CD4-positive, alpha-beta T cell (primary cell): ENCODE results near the gene IFFO2. TPM values are rescaled to one million over a fixed set of nuclear protein-coding genes. Genes with fewer than 3 reads are reported as not detected.
A peak's percentile ranks its signal among the peaks of the same experiment; 100 is the strongest.

Experiments
- ATAC-seq: fragments of 200-7000 bp; cut with Tn5 transposase; one replicate; pipeline ENCODE4 v1.10.0; 2022; ENCODE audit warnings: mild to moderate bottlenecking; ENCODE audit not compliant: poor library complexity
- CTCF ChIA-PET: fragments of 350-600 bp; sonication (Branson Sonifier 250); formaldehyde crosslinking; loops from one replicate; lab custom pipeline; 2021; ENCODE audit warnings: antibody characterized with exemption, inconsistent platforms; lab: Charles Lee
- POLR2A ChIA-PET: fragments of 350-600 bp; sonication (Branson Sonifier 250); formaldehyde crosslinking; loops from one replicate; lab custom pipeline; 2021; ENCODE audit warnings: antibody characterized with exemption, inconsistent platforms; lab: Charles Lee
- DNase-seq, 14 experiments: peaks; one replicate each; pipeline ENCODE4 v3.0.0-alpha.2; 2013 to 2020; ENCODE audit warnings: mixed read lengths in 2 of 14
- H3K27ac ChIP-seq, 2 donors: one replicate each; pipeline versions ENCODE4 v1.5.1 to v1.7.0; 2013; ENCODE audit warnings: low read length in 2 of 2, low read depth in 1 of 2, mild to moderate bottlenecking in 1 of 2
- H3K27me3 ChIP-seq, 2 experiments: 1 replicate in 1 of 2; 2 replicates in 1 of 2; pipeline versions ENCODE4 v1.6.1 to v1.7.0; 2013; ENCODE audit warnings: low read length in 2 of 2, control low read depth in 1 of 2, mild to moderate bottlenecking in 1 of 2, moderate library complexity in 1 of 2; ENCODE audit not compliant: insufficient read depth in 2 of 2, control insufficient read depth in 1 of 2
- H3K36me3 ChIP-seq: one replicate; pipeline ENCODE4 v1.6.1; 2013; ENCODE audit warnings: low read length, control low read depth; ENCODE audit not compliant: insufficient read depth
- H3K4me1 ChIP-seq: one replicate; pipeline ENCODE4 v1.6.1; 2013; ENCODE audit warnings: low read length, control low read depth; ENCODE audit not compliant: insufficient read depth
- H3K4me3 ChIP-seq: one replicate; pipeline ENCODE4 v1.5.1; 2013; ENCODE audit warnings: mild to moderate bottlenecking, low read length, moderate library complexity
- H3K9me3 ChIP-seq, 2 experiments: 1 replicate in 1 of 2; 2 replicates in 1 of 2; pipeline versions ENCODE4 v1.6.1 to v1.7.0; 2013; ENCODE audit warnings: low read length in 2 of 2, mild to moderate bottlenecking in 2 of 2, control low read depth in 1 of 2, moderate library complexity in 1 of 2; ENCODE audit not compliant: control insufficient read depth in 1 of 2, insufficient read depth in 1 of 2
- H3K27ac Mint-ChIP-seq: one replicate; pipeline ENCODE4 v1.8.0; 2020; ENCODE audit warnings: mixed read lengths
- H3K27me3 Mint-ChIP-seq: one replicate; pipeline ENCODE4 v1.8.0; 2021; ENCODE audit warnings: mixed read lengths
- H3K36me3 Mint-ChIP-seq: one replicate; pipeline ENCODE4 v1.8.0; 2021; ENCODE audit warnings: low read depth, mixed read lengths
- H3K4me1 Mint-ChIP-seq: one replicate; pipeline ENCODE4 v1.8.0; 2021; ENCODE audit warnings: low read depth, mixed read lengths
- H3K4me3 Mint-ChIP-seq: one replicate; pipeline ENCODE4 v1.8.0; 2020; ENCODE audit warnings: mild to moderate bottlenecking, mixed read lengths
- H3K9me3 Mint-ChIP-seq: one replicate; pipeline ENCODE4 v1.8.0; 2020; ENCODE audit warnings: mixed read lengths
- intact Hi-C, 2 experiments: fragments of 100-400 bp; cut with DNase I in 1 of 2; cut with micrococcal nuclease in 1 of 2; formaldehyde crosslinking; loops; one replicate each; pipeline versions ENCODE4 v1.15.1 to v1.9.0; 2023 to 2025; cut with DNase I, micrococcal nuclease
- total RNA-seq, 174 experiments: library from RNA in 2 of 174; stranded (reverse) in 2 of 174; gene quantifications; one replicate each; pipeline ENCODE4 v1.2.3 and lab custom pipeline; 2021 to 2026
- TF ChIP-seq, protein P1 (sequence below): fragments of 200-600 bp; IDR thresholded peaks from one replicate; pipeline ENCODE4 v1.8.0; 2022; ENCODE audit warnings: antibody characterized with exemption, mild to moderate bottlenecking

IFFO2 gene
- total RNA-seq, 2 experiments from 2014 or later: 106 to 112 TPM

DNA sequence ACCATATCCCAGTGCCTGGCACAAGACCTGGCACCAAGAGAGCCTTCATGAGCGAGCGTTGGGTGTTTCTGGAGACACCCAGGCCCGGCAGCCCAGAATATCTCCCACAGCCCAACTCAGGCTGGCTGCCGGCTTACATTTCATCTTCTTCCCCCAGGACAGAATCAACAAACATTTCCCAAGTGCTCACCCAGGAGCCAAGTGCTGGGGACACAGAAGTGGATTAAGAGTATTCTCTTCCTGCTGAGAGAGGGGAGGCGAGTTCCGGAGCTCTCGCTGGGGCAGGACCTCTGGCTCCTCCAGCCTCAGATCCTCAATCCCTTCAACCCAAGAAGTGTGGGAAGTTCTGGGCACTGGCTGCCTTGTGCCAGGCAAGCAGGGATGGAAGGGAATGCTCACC lies 23.6 kb downstream of the IFFO2 start:
- H3K4me1 ChIP-seq: peaks cover 98% of the 10 kb centered on the region
- Mint-ChIP-seq H3K4me3 (no peak overlapping the region), H3K4me1 (peaks cover 89% of the 10 kb centered on the region), H3K9me3 (no peaks in the 10 kb centered on the region), H3K36me3 (peaks cover 4% of the 10 kb centered on the region), H3K27me3 (no peaks in the 10 kb centered on the region), H3K27ac (peak overlapping the region; percentile 88)
- intact Hi-C loops: no loop called here
- ChIA-PET POLR2A (no interaction called here), CTCF (no interaction called here)
- H3K27ac ChIP-seq: peak overlapping the region in 1 of 2 donors; percentile 7
- DNase-seq (no peak), ATAC-seq (no peak)
- H3K36me3 ChIP-seq: no peaks in the 10 kb centered on the region
- H3K4me3 ChIP-seq: no peak overlapping the region
- TF ChIP-seq, protein P1, sequence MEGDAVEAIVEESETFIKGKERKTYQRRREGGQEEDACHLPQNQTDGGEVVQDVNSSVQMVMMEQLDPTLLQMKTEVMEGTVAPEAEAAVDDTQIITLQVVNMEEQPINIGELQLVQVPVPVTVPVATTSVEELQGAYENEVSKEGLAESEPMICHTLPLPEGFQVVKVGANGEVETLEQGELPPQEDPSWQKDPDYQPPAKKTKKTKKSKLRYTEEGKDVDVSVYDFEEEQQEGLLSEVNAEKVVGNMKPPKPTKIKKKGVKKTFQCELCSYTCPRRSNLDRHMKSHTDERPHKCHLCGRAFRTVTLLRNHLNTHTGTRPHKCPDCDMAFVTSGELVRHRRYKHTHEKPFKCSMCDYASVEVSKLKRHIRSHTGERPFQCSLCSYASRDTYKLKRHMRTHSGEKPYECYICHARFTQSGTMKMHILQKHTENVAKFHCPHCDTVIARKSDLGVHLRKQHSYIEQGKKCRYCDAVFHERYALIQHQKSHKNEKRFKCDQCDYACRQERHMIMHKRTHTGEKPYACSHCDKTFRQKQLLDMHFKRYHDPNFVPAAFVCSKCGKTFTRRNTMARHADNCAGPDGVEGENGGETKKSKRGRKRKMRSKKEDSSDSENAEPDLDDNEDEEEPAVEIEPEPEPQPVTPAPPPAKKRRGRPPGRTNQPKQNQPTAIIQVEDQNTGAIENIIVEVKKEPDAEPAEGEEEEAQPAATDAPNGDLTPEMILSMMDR: no peak
- no peaks in the 10 kb centered on the region for H3K9me3 ChIP-seq
- no peaks in the 10 kb centered on the region for H3K27me3 ChIP-seq

DNA sequence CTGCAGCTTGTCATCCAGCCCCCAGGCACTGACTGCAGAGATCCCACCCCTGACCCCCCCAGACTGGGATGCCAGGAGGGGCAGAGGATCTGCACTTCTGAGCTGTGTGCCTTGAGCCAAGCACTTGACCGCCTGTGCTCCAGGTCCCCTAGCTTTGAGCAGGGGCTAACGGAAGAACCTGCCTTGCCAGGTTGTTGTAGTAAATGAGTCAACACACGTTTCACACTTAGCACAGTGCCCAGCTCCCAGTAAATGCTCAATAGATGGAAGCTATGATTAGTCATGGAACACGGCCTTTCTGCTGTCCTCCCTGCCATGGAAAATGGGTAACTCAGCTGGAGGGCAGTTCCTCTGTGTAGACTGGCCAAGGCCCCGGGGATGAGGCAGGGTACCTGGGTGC lies 24.1 kb downstream of the IFFO2 start:
- H3K36me3 ChIP-seq: no peaks in the 10 kb centered on the region
- H3K27me3 Mint-ChIP-seq: no peaks in the 10 kb centered on the region
- CTCF ChIA-PET: no interaction called here
- no peaks in the 10 kb centered on the region for H3K9me3 Mint-ChIP-seq
- POLR2A ChIA-PET: interaction anchor here (0.6 kb wide), 1 partner anchor 17 kb away, joined by 3 read pairs; no protein-coding TSS in a partner anchor
- TF ChIP-seq, protein P1: no peak
- H3K27me3 ChIP-seq: no peaks in the 10 kb centered on the region
- ATAC-seq (no peak), DNase-seq (no peak)
- H3K4me3 Mint-ChIP-seq: peak overlapping the region; percentile 20
- peaks cover 92% of the 10 kb centered on the region for H3K4me1 Mint-ChIP-seq
- H3K36me3 Mint-ChIP-seq: peaks cover 4% of the 10 kb centered on the region
- no peak overlapping the region for H3K4me3 ChIP-seq
- intact Hi-C loops: no loop called here
- no peak overlapping the region for H3K27ac ChIP-seq
- no peaks in the 10 kb centered on the region for H3K9me3 ChIP-seq
- H3K27ac Mint-ChIP-seq: peak overlapping the region; percentile 88
- H3K4me1 ChIP-seq: peaks cover 98% of the 10 kb centered on the region

DNA sequence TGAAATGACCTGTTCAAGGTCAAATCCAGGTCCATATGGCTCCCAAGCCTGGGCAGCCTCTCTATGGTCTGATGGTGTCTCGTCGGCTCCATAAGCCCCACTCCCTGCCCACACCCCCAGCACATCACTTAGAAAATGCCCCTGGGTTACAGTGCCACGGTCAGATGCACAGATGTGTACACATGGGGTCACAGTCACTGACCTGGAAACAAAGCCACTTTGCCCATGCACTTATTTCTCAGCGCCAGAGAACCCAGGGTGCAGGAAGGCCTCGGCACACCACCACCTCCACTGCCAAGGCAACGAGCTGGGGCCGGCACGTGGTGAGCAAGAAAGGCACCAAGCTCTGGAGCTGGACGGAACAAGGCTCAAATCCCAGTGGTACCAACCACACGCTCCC lies 24.7 kb downstream of the IFFO2 start:
- Histone ChIP-seq H3K9me3 (no peaks in the 10 kb centered on the region), H3K4me1 (peaks cover 98% of the 10 kb centered on the region), H3K27ac (peak overlapping the region in 1 of 2 donors; percentile 2), H3K4me3 (no peak overlapping the region), H3K36me3 (no peaks in the 10 kb centered on the region), H3K27me3 (no peaks in the 10 kb centered on the region)
- H3K4me3 Mint-ChIP-seq: peak overlapping the region; percentile 48
- no peak for ATAC-seq
- peaks cover 4% of the 10 kb centered on the region for H3K36me3 Mint-ChIP-seq
- intact Hi-C loops: no loop called here
- ChIA-PET CTCF (no interaction called here), POLR2A (interaction anchor here (0.6 kb wide), 1 partner anchor 17 kb away, joined by 3 read pairs; no protein-coding TSS in a partner anchor)
- H3K9me3 Mint-ChIP-seq: no peaks in the 10 kb centered on the region
- peaks cover 91% of the 10 kb centered on the region for H3K4me1 Mint-ChIP-seq
- H3K27ac Mint-ChIP-seq: peak overlapping the region; percentile 88
- H3K27me3 Mint-ChIP-seq: no peaks in the 10 kb centered on the region
- DNase-seq: no peak
- TF ChIP-seq, protein P1: no peak
